ENCODE results near the gene DLGAP3. TPM values are rescaled to one million over a fixed set of nuclear protein-coding genes. Genes with fewer than 3 reads are reported as not detected.

DLGAP3 gene
- total and polyA plus RNA-seq, 2 of the 13 experiments (the other 11 are each of a cell fraction or from before 2014, with no cell fraction given), result 0.03 to 0.04 TPM

- no peak for TF ChIP-seq ARID5B (CRISPR knock-in tag; IDR thresholded peaks at IDR 0.05)
These were observed 27.5 kb downstream of the DLGAP3 start (continued) for GRCh38 chr1:34901919-34902318.

- intact Hi-C loops (cut with micrococcal nuclease; ENCODE audit: unreplicated experiment), result no loop called here
- ChIA-PET CTCF (ENCODE audit: low intra/inter-chr PET ratio, low total read pairs) (no interaction called here), POLR2A (no interaction called here)
- Histone ChIP-seq H2AFZ (ENCODE audit: low read length) (no peak overlapping the region), H3K27ac (ENCODE audit: extremely low read length, insufficient read depth, low read length) (no peak overlapping the region), H3K27me3 (ENCODE audit: control insufficient read depth in 1 of 2, insufficient read depth in 2 of 2, low read length in 2 of 2) (peaks cover 4 to 52% of the 10 kb centered on the region in 2 experiments; a peak in 4 of 5 replicates), H3K36me3 (replicated peaks in 1 of 2; ENCODE audit: control insufficient read depth in 1 of 2, insufficient read depth in 2 of 2, low read length in 2 of 2) (no peaks in the 10 kb centered on the region), H3K9me3 (ENCODE audit: low read length) (no peaks in the 10 kb centered on the region), H3K79me2 (ENCODE audit: insufficient read depth, low read length) (no peaks in the 10 kb centered on the region), H3K4me1 (ENCODE audit: insufficient read depth, low read length) (no peaks in the 10 kb centered on the region), H4K20me1 (ENCODE audit: insufficient read depth, low read length) (no peaks in the 10 kb centered on the region), H3K4me3 (replicated peaks in 1 of 3; ENCODE audit: insufficient read depth in 1 of 3, low read depth in 2 of 3, low read length in 3 of 3) (no peak overlapping the region), H3K9ac (ENCODE audit: insufficient read depth, low read depth, low read length) (no peak overlapping the region), H3K4me2 (ENCODE audit: low read depth, low read length) (no peak overlapping the region)
- no peak for FAIRE-seq
- in situ Hi-C loops (cut with HindIII; ENCODE audit: extremely low pct_ligation_motif_present, low pct_unique_long_range_greater_than_20kb), result no loop called here
- no peak for TF ChIP-seq FOXM1 (CRISPR knock-in tag; IDR thresholded peaks at IDR 0.05)
- no peak for ATAC-seq
- no TSS peak for BruUV-seq (replicated peaks)
- no peak for DNase-seq (ENCODE audit: low spot score)
- WGBS (ENCODE audit: low lambda C conversion rate), result 2% methylated on average over 13 of the region's 13 CpGs
These were observed 28.5 kb downstream of the DLGAP3 start for GRCh38 chr1:34900775-34901502.

Measured in HepG2 (cell line).